ENCODE results near the gene NTRK1. TPM values are rescaled to one million over a fixed set of nuclear protein-coding genes. Genes with fewer than 3 reads are reported as not detected.

Gene NTRK1
- total RNA-seq, 2 experiments from 2014 or later: 3.4 to 4.0 TPM

- Mint-ChIP-seq H3K9me3 (no peaks in the 10 kb centered on the region), H3K4me3 (no peak overlapping the region), H3K4me1 (peaks cover 18% of the 10 kb centered on the region), H3K27ac (no peak overlapping the region), H3K36me3 (no peaks in the 10 kb centered on the region), H3K27me3 (peaks cover 65% of the 10 kb centered on the region)
- DNase-seq: no peak
Measured at GRCh38 chr1:156929596-156930238, 69.1 kb downstream of the NTRK1 start.

GRCh38 chr1:156930483-156930882, 69.8 kb downstream of the NTRK1 start:
- DNase-seq: no peak
- Mint-ChIP-seq H3K4me1 (peaks cover 18% of the 10 kb centered on the region), H3K4me3 (no peak overlapping the region), H3K27me3 (peaks cover 58% of the 10 kb centered on the region), H3K27ac (no peak overlapping the region), H3K36me3 (no peaks in the 10 kb centered on the region), H3K9me3 (no peaks in the 10 kb centered on the region)

Other genes with a start within 250 kb of the NTRK1 start
- not detected for gene HAPLN2, start 241.4 kb upstream of the NTRK1 start, total RNA-seq
- not detected for gene BCAN, start 218.7 kb upstream of the NTRK1 start, total RNA-seq
- gene NES, start 183.5 kb upstream of the NTRK1 start, total RNA-seq: under 1 TPM in 1 of 2 experiments, not detected in 1; 0.04 TPM
- 1 to 10 TPM; 1.2 to 1.6 TPM for gene CRABP2, start 155.3 kb upstream of the NTRK1 start, total RNA-seq
- 10 to 100 TPM; 24.4 to 24.9 TPM for gene METTL25B, start 132.4 kb upstream of the NTRK1 start, total RNA-seq
- 10 to 100 TPM; 74.9 to 77.4 TPM for gene ISG20L2, start 132.1 kb upstream of the NTRK1 start, total RNA-seq
- gene MRPL24, start 119.8 kb upstream of the NTRK1 start, total RNA-seq: 10 to 100 TPM; 85.1 to 94.6 TPM
- gene HDGF, start 109.2 kb upstream of the NTRK1 start, total RNA-seq: 100 to 1,000 TPM; 271 to 274 TPM
- gene PRCC, start 93.3 kb upstream of the NTRK1 start, total RNA-seq: 10 to 100 TPM; 91.8 to 96.0 TPM
- gene SH2D2A, start 44.0 kb upstream of the NTRK1 start, total RNA-seq: 100 to 1,000 TPM; 186 TPM
- gene INSRR, start 1.7 kb upstream of the NTRK1 start, total RNA-seq: under 1 TPM; 0.12 to 0.20 TPM
- not detected for gene PEAR1, start 32.9 kb downstream of the NTRK1 start, total RNA-seq
- gene LRRC71, start 59.8 kb downstream of the NTRK1 start, total RNA-seq: not detected
- 1 to 10 TPM; 2.8 to 3.3 TPM for gene ARHGEF11, start 184.9 kb downstream of the NTRK1 start, total RNA-seq
- not detected for gene ETV3L, start 238.9 kb downstream of the NTRK1 start, total RNA-seq